Neural cell (in vitro differentiated cells): ENCODE results near the gene KRTAP5-4.

Experiments used
- CTCF ChIP-seq: fragments of 450-650 bp; IDR thresholded peaks from 2 replicates; pipeline ENCODE4 v1.5.1; 2014; ENCODE audit warnings: antibody characterized with exemption, mild to moderate bottlenecking, moderate library complexity; ENCODE audit not compliant: poor library complexity, severe bottlenecking
- POLR2AphosphoS5 ChIP-seq: IDR thresholded peaks from 2 replicates; pipeline ENCODE4 v1.6.1; 2012

GRCh38 chr11:1659506-1659905 is 37.6 kb upstream of the KRTAP5-4 start:
- no peak for TF ChIP-seq CTCF
- no peak for TF ChIP-seq POLR2AphosphoS5
